Stimulated activated CD8-positive, alpha-beta memory T cell treated with anti-CD3 and anti-CD28 coated beads, Interleukin-2, amount 100 ng/mL, for 48 hours (primary cell): Measurements from ENCODE around the gene GSG1L.
"Not testable (repeated sequence)": the region's sequence is repeated elsewhere in the genome, so short reads cannot be mapped to it uniquely, and the experiment has no call there.

Source experiments
- DNase-seq, 2 donors: peaks; one replicate each; pipeline ENCODE4 v3.0.0-alpha.2; 2020; ENCODE audit warnings: low read depth in 2 of 2

GSG1L gene

GRCh38 chr16:27903046-27903655, 160.4 kb downstream of the GSG1L start:
- no peak for DNase-seq

- DNase-seq, result no peak
Measured at GRCh38 chr16:27902551-27902950, 161.0 kb downstream of the GSG1L start.

- DNase-seq, result no peak
Measured at GRCh38 chr16:27901956-27902355, 161.6 kb downstream of the GSG1L start.

- DNase-seq, result no peak
Measured at GRCh38 chr16:27899736-27900135, 163.8 kb downstream of the GSG1L start.

GRCh38 chr16:27894386-27894785, 169.1 kb downstream of the GSG1L start:
- DNase-seq, result no peak

- DNase-seq, result no peak
Measured at GRCh38 chr16:27892879-27893278, 170.6 kb downstream of the GSG1L start.

GRCh38 chr16:27890866-27891265, 172.6 kb downstream of the GSG1L start:
- DNase-seq, result no peak

GRCh38 chr16:27890006-27890405, 173.5 kb downstream of the GSG1L start:
- no peak for DNase-seq

GRCh38 chr16:27883576-27883975, 179.9 kb downstream of the GSG1L start:
- DNase-seq, result no peak

- no peak for DNase-seq
Measured at GRCh38 chr16:27880287-27880686, 183.2 kb downstream of the GSG1L start.

GRCh38 chr16:27879601-27880247, 183.8 kb downstream of the GSG1L start:
- no peak for DNase-seq

GRCh38 chr16:27872627-27873026, 190.9 kb downstream of the GSG1L start:
- DNase-seq, result not testable (repeated sequence)

- no peak for DNase-seq
Measured at GRCh38 chr16:27870116-27870798, 193.3 kb downstream of the GSG1L start.

GRCh38 chr16:27869411-27869810, 194.1 kb downstream of the GSG1L start:
- no peak for DNase-seq

- DNase-seq, result no peak
Measured at GRCh38 chr16:27868180-27868579, 195.3 kb downstream of the GSG1L start.

GRCh38 chr16:27867122-27868110, 196.1 kb downstream of the GSG1L start:
- peak; percentile 50 to 80 for DNase-seq

- DNase-seq, result no peak
Measured at GRCh38 chr16:27863377-27863776, 200.1 kb downstream of the GSG1L start.

- no peak for DNase-seq
Measured at GRCh38 chr16:27862953-27863352, 200.6 kb downstream of the GSG1L start.

GRCh38 chr16:27860091-27860490, 203.4 kb downstream of the GSG1L start:
- no peak for DNase-seq

- no peak for DNase-seq
Measured at GRCh38 chr16:27859020-27859419, 204.5 kb downstream of the GSG1L start.

GRCh38 chr16:27853651-27854050, 209.9 kb downstream of the GSG1L start:
- no peak for DNase-seq

GRCh38 chr16:27853101-27853500, 210.4 kb downstream of the GSG1L start:
- no peak for DNase-seq
